HepG2 (cell line): ENCODE measurements around the gene INTS6. TPM values are rescaled to one million over a fixed set of nuclear protein-coding genes. Genes with fewer than 3 reads are reported as not detected.

Source experiments
- GLI4 ChIP-seq: sonication (generic); formaldehyde crosslinking; IDR thresholded peaks from 2 replicates; pipeline ENCODE4 v1.5.1; 2020; ENCODE audit warnings: missing genetic modification reagents, mild to moderate bottlenecking, moderate library complexity, borderline replicate concordance
- IKZF5 ChIP-seq: IDR thresholded peaks from 2 replicates; pipeline ENCODE4 v1.6.1; 2018; ENCODE audit warnings: missing genetic modification reagents, mild to moderate bottlenecking, missing compliant biosample characterization
- ISL2 ChIP-seq: sonication (generic); formaldehyde crosslinking; IDR thresholded peaks from 2 replicates; pipeline ENCODE4 v1.5.0; 2020; ENCODE audit warnings: missing genetic modification reagents
- MED13 ChIP-seq: sonication (generic); formaldehyde crosslinking; IDR thresholded peaks from 2 replicates; pipeline ENCODE4 v1.5.0; 2020; ENCODE audit warnings: missing genetic modification reagents
- NFE2L1 ChIP-seq: sonication (generic); formaldehyde crosslinking; IDR thresholded peaks from 2 replicates; pipeline ENCODE4 v1.4.0; 2020; ENCODE audit warnings: missing genetic modification reagents, mild to moderate bottlenecking, borderline replicate concordance
- ONECUT2 ChIP-seq: sonication (generic); formaldehyde crosslinking; IDR thresholded peaks from 2 replicates; pipeline ENCODE4 v1.4.0; 2020; ENCODE audit warnings: missing genetic modification reagents
- PHF20 ChIP-seq: sonication (generic); formaldehyde crosslinking; IDR thresholded peaks from 2 replicates; pipeline ENCODE4 v1.5.0; 2020; ENCODE audit warnings: mild to moderate bottlenecking, missing genetic modification reagents
- POGZ ChIP-seq: sonication (generic); formaldehyde crosslinking; IDR thresholded peaks from 2 replicates; pipeline ENCODE4 v1.4.0; 2020; ENCODE audit warnings: mild to moderate bottlenecking, missing genetic modification reagents
- SKI ChIP-seq: fragments of 450-650 bp; IDR thresholded peaks from one replicate; pipeline ENCODE4 v1.6.1; 2018; ENCODE audit warnings: mild to moderate bottlenecking; ENCODE audit not compliant: partially characterized antibody
- SKIL ChIP-seq: sonication (generic); formaldehyde crosslinking; IDR thresholded peaks from 2 replicates; pipeline ENCODE4 v1.8.0; 2022; ENCODE audit warnings: missing genetic modification reagents, mild to moderate bottlenecking, moderate library complexity, borderline replicate concordance
- SOX13 ChIP-seq, 3 experiments: fragments of 450-650 bp in 1 of 3; sonication (generic) in 1 of 3; formaldehyde crosslinking in 1 of 3; IDR thresholded peaks in 2 of 3; conservative IDR thresholded peaks in 1 of 3; 2 replicates each; pipeline versions ENCODE4 v1.5.0 to v1.6.1; 2016 to 2020; ENCODE audit warnings: antibody characterized with exemption in 1 of 3, mild to moderate bottlenecking in 1 of 3, missing compliant biosample characterization in 1 of 3, missing genetic modification reagents in 1 of 3, moderate library complexity in 1 of 3
- ZBTB25 ChIP-seq: IDR thresholded peaks from 2 replicates; pipeline ENCODE4 v1.6.1; 2018; ENCODE audit warnings: missing genetic modification reagents
- ZGPAT ChIP-seq: IDR thresholded peaks from 2 replicates; pipeline ENCODE4 v1.6.1; 2016; ENCODE audit warnings: mild to moderate bottlenecking
- ZNF205 ChIP-seq: IDR thresholded peaks from 2 replicates; pipeline ENCODE4 v1.6.1; 2018; ENCODE audit warnings: missing biosample characterization, missing genetic modification reagents
- ZNF609 ChIP-seq: sonication (generic); formaldehyde crosslinking; IDR thresholded peaks from 2 replicates; pipeline ENCODE4 v1.4.0; 2020; ENCODE audit warnings: mild to moderate bottlenecking, missing genetic modification reagents, borderline replicate concordance
- polyA plus RNA-seq, 8 experiments: library from polyadenylated mRNA; depleted of rRNA in 3 of 8; stranded (reverse) in 7 of 8; unstranded in 1 of 8; fragments of >200 nt; fragmentation: Illumina TruSeq in 4 of 8; extraction: Trizol in 4 of 8; gene quantifications; 2 replicates each; pipeline versions ENCODE4 v1.2.1 to v1.2.3, GENCODE V29; 2011 to 2016; ENCODE audit warnings: low read depth in 4 of 8, missing spikeins in 1 of 8, mixed read lengths in 1 of 8; ENCODE audit not compliant: insufficient read depth in 1 of 8
- total RNA-seq, 5 experiments: library from RNA; depleted of rRNA; stranded (reverse); fragments of >200 nt; fragmentation: Illumina TruSeq; extraction: Trizol; gene quantifications; 2 replicates each; pipeline ENCODE4 v1.2.3, GENCODE V29; 2016; ENCODE audit warnings: low read depth in 1 of 5

Gene INTS6
- total and polyA plus RNA-seq, 2 of the 13 experiments (the other 11 are each of a cell fraction or from before 2014, with no cell fraction given), result 27.9 to 38.4 TPM

- TF ChIP-seq GLI4 (CRISPR knock-in tag), result no peak
- peak; percentile 65; the same call in 1 of the 2 replicates for TF ChIP-seq ZGPAT (CRISPR knock-in tag)
- TF ChIP-seq NFE2L1 (CRISPR knock-in tag), result no peak
- TF ChIP-seq ZNF609, result no peak
- TF ChIP-seq ISL2 (CRISPR knock-in tag), result peak; percentile 59
- TF ChIP-seq SKIL (CRISPR knock-in tag), result no peak
- TF ChIP-seq ONECUT2 (CRISPR knock-in tag), result no peak
- peak; percentile 34 for TF ChIP-seq SKI
- TF ChIP-seq ZNF205, result no peak
- peak; percentile 76 for TF ChIP-seq POGZ (CRISPR knock-in tag)
- 0 out of 2 replicates have a peak, but pooled peaks have one; percentile 45 for TF ChIP-seq SOX13 (IDR thresholded peaks at IDR 0.05)
- TF ChIP-seq SOX13 (CRISPR knock-in tag; conservative IDR thresholded peaks at IDR 0.05 in 1 of 2, IDR thresholded peaks at IDR 0.05 in 1 of 2), result 0 out of 4 replicates have a peak, but pooled peaks of 1 of the 2 experiments have one; percentile 33
- peak; percentile 84 for TF ChIP-seq MED13
- no peak; the same call in 1 of the 2 replicates for TF ChIP-seq ZBTB25 (CRISPR knock-in tag)
- no peak for TF ChIP-seq PHF20 (CRISPR knock-in tag)
- TF ChIP-seq IKZF5 (CRISPR knock-in tag), result 0 out of 2 replicates have a peak, but pooled peaks have one; percentile 48
These were observed at the start of gene INTS6 (continued) for GRCh38 chr13:51452361-51453206.
